Measurements from ENCODE around the gene APOBEC3H. TPM values are rescaled to one million over a fixed set of nuclear protein-coding genes. Genes with fewer than 3 reads are reported as not detected.

The APOBEC3H gene
- total and polyA plus RNA-seq, 5 donors: 0.25 to 0.57 TPM; not detected in 3

DNA sequence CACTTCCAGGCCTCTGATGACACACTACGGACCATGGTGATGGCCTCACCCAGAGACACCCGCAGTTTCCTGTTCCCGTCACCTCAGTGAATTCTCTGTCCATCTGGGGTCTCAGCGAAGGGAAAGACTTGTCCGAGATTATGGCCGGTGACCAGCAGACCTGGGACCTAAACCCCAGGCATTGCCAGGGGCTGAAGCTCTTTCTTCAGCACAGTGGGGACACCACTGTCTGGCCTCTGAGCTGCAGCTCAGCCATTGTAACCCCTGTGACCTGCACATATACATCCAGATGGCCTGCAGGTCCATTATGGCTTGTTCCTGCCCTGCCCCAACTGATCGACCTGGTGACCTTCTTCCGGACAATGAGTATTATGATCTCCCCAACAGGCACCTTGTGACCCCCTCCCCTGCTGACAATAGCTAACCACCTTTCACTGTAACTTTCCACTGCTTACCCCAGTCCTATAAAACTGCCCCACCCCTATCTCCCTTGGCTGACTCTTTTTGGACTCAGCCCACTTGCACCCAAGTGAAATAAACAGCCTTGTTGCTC is 33.2 kb downstream of the APOBEC3H start:
- ATAC-seq (no peak), DNase-seq (no peak)
- no peaks in the 10 kb centered on the region for H3K9me3 ChIP-seq (ENCODE audit: control insufficient read depth, low read length)
- H3K27me3 ChIP-seq (ENCODE audit: control insufficient read depth, insufficient read depth): no peaks in the 10 kb centered on the region
- H3K27ac ChIP-seq (ENCODE audit: low read length): no peak overlapping the region
- intact Hi-C loops (cut with DNase I): no loop called here
- H3K4me1 ChIP-seq (ENCODE audit: control insufficient read depth, insufficient read depth, low read length): peaks cover 5% of the 10 kb centered on the region
- no peak overlapping the region for H3K4me3 ChIP-seq (ENCODE audit: low read length)
- 88% methylated on average over 8 of the region's 8 CpGs for WGBS

DNA sequence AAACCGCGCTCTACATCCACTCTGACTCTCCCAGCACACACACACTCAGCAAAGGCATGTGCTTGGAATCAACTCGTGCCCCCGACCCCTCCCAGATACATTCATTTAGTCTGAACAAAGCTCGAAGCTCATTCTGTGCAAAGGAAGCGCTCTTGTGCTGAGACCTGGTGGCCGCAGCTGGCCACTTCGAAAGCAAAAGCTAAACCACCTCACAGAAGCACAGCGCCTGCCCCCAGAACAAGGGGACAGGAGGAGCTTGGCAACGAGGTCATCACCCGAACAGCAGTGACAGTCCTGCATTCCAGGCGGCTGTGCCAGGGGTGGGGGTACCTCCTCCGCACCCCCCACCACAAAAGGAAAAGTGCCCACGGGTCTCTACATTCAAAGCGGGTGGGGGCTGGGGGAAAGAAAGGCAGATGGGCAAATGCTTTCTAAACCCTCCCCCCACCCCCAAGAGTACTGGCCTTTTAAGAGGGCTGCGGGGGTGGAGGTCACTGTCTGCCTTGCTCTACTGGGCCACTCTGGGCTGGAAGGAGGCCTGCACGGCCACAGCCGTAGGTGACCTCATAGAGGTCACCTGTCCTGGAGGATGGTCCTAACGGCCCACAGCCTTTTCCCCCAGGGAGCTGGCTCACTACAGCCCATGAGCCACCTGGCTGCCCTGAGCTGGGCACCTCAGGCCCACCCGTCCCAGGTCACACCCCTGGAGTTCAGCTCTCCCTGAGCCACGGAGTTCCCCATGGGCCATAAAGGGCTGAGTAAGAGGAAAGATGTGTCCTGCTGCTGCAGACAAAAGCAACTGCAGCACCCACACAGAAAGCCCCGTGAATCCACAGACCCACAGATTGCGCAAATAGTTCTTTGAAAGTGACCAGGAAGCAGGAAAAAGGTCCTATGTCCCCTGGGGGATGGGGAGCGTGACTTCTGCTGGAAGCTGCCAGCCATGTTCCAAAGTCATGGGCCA is 34.1 kb downstream of the APOBEC3H start:
- Histone ChIP-seq H3K27ac (ENCODE audit: low read length) (no peak overlapping the region), H3K4me1 (ENCODE audit: control insufficient read depth, insufficient read depth, low read length) (peaks cover 5% of the 10 kb centered on the region), H3K9me3 (ENCODE audit: control insufficient read depth, low read length) (no peaks in the 10 kb centered on the region), H3K27me3 (ENCODE audit: control insufficient read depth, insufficient read depth) (no peaks in the 10 kb centered on the region), H3K4me3 (ENCODE audit: low read length) (no peak overlapping the region)
- DNase-seq (no peak), ATAC-seq (no peak)
- WGBS: 45% methylated on average over 24 of the region's 24 CpGs
- intact Hi-C loops (cut with DNase I): no loop called here

GRCh38 chr22:39132281-39132680 is 35.2 kb downstream of the APOBEC3H start:
- intact Hi-C loops (cut with DNase I): no loop called here
- Histone ChIP-seq H3K27me3 (ENCODE audit: control insufficient read depth, insufficient read depth) (no peaks in the 10 kb centered on the region), H3K4me1 (ENCODE audit: control insufficient read depth, insufficient read depth, low read length) (peaks cover 5% of the 10 kb centered on the region), H3K4me3 (ENCODE audit: low read length) (no peak overlapping the region), H3K27ac (ENCODE audit: low read length) (no peak overlapping the region), H3K9me3 (ENCODE audit: control insufficient read depth, low read length) (no peaks in the 10 kb centered on the region)
- DNase-seq: no peak
- no peak for ATAC-seq
- 89% methylated on average over 6 of the region's 6 CpGs for WGBS

GRCh38 chr22:39132871-39133524 is 36.0 kb downstream of the APOBEC3H start:
- Histone ChIP-seq H3K4me3 (ENCODE audit: low read length) (no peak overlapping the region), H3K4me1 (ENCODE audit: control insufficient read depth, insufficient read depth, low read length) (peaks cover 5% of the 10 kb centered on the region), H3K27me3 (ENCODE audit: control insufficient read depth, insufficient read depth) (no peaks in the 10 kb centered on the region), H3K27ac (ENCODE audit: low read length) (no peak overlapping the region), H3K9me3 (ENCODE audit: control insufficient read depth, low read length) (no peaks in the 10 kb centered on the region)
- no peak for ATAC-seq
- DNase-seq: no peak
- 92% methylated on average over 22 of the region's 22 CpGs for WGBS
- intact Hi-C loops (cut with DNase I): no loop called here

DNA sequence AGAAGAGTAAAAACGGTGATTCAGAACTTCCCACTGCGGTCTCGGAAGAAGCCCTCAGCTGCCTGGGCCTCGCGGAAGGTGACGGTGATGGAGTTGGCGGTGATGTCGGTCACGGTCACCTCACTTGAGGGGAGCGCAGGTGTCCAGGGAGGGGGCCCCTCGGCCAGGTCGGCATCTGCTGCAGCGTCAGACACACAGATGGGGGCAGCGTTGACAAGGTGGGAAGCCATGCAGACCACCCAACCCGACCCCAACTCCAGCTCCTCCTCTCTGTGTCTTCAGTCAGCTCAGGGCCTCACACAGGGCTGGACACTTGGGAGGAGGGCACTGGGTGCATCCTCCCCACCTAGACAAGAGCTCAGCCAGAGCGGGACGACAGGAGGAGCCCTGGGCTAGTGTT is 36.8 kb downstream of the APOBEC3H start:
- Histone ChIP-seq H3K4me3 (ENCODE audit: low read length) (no peak overlapping the region), H3K27ac (ENCODE audit: low read length) (no peak overlapping the region), H3K27me3 (ENCODE audit: control insufficient read depth, insufficient read depth) (no peaks in the 10 kb centered on the region), H3K9me3 (ENCODE audit: control insufficient read depth, low read length) (no peaks in the 10 kb centered on the region), H3K4me1 (ENCODE audit: control insufficient read depth, insufficient read depth, low read length) (peaks cover 5% of the 10 kb centered on the region)
- DNase-seq: no peak
- intact Hi-C loops (cut with DNase I): no loop called here
- WGBS: 86% methylated on average over 17 of the region's 17 CpGs
- no peak for ATAC-seq

DNA sequence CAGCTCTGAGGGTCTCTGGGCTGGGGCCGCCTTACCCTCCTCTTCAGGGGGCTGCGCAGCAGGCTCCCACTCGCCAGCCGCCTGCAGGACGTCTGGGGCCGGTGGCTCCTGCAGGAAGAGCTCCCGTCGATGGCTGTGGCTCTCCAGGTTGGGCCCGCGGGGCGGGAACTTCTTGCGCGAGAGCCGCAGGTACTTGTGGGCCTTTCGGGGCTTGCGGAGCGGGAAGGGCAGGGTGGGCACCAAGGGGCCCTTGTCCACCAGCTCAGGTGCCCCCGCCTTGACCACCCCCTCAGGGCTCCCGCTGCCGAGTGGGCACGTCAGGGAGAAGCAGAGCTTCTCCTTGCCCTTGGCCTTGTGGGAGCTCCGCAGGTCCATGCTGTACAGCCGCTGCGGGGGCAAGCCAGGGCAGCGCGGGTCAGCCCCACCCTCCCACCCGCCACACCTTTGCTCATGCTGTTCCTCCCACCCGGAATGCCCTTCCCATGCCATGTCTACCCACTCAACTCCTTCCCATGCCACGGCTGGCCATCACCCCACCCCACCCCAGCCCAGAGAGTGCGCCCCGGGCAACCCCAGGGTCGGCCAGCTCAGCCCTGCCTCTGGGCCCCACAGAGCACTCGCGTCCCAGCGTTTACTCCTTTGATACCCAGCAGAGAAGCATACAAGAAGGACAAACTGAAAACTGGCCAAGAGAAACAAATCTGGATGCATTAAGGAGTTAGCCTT is 37.5 kb downstream of the APOBEC3H start:
- ATAC-seq: no peak
- no peak for DNase-seq
- intact Hi-C loops (cut with DNase I): no loop called here
- 89% methylated on average over 35 of the region's 35 CpGs for WGBS
- Histone ChIP-seq H3K27ac (ENCODE audit: low read length) (no peak overlapping the region), H3K9me3 (ENCODE audit: control insufficient read depth, low read length) (no peaks in the 10 kb centered on the region), H3K4me3 (ENCODE audit: low read length) (no peak overlapping the region), H3K27me3 (ENCODE audit: control insufficient read depth, insufficient read depth) (no peaks in the 10 kb centered on the region), H3K4me1 (ENCODE audit: control insufficient read depth, insufficient read depth, low read length) (peaks cover 5% of the 10 kb centered on the region)

GRCh38 chr22:39135092-39135896 is 38.2 kb downstream of the APOBEC3H start:
- H3K4me3 ChIP-seq (ENCODE audit: low read length): no peak overlapping the region
- no peak overlapping the region for H3K27ac ChIP-seq (ENCODE audit: low read length)
- no peaks in the 10 kb centered on the region for H3K27me3 ChIP-seq (ENCODE audit: control insufficient read depth, insufficient read depth)
- ATAC-seq (peak; percentile 50 to 61), DNase-seq (peak in 2 of 3 donors; percentile 74 to 81)
- WGBS: 50% methylated on average over 15 of the region's 15 CpGs
- no peaks in the 10 kb centered on the region for H3K9me3 ChIP-seq (ENCODE audit: control insufficient read depth, low read length)
- intact Hi-C loops (cut with DNase I): no loop called here
- H3K4me1 ChIP-seq (ENCODE audit: control insufficient read depth, insufficient read depth, low read length): peaks cover 5% of the 10 kb centered on the region

DNA sequence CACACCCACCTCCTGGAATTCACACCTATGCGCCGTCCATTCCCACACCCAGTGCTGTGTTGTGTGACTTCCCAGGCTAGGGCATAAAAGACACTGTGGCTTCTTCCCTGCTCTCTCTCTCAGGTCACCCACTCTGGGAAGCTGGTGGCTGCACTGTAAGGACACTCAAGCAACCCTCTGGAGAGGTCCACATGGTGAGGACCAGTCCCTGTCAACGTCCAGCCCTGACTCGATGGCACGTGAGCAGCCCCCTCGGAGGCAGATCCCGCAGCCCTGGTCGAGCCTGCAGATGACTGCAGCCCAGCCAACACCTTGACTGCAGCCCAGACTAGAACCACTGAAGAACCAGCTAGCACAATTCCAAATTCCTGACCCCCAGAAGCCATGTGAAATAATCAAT is 39.3 kb downstream of the APOBEC3H start:
- WGBS: 88% methylated on average over 8 of the region's 8 CpGs
- H3K9me3 ChIP-seq (ENCODE audit: control insufficient read depth, low read length): no peaks in the 10 kb centered on the region
- ATAC-seq: no peak
- DNase-seq: no peak
- H3K27me3 ChIP-seq (ENCODE audit: control insufficient read depth, insufficient read depth): no peaks in the 10 kb centered on the region
- peaks cover 1% of the 10 kb centered on the region for H3K4me1 ChIP-seq (ENCODE audit: control insufficient read depth, insufficient read depth, low read length)
- H3K27ac ChIP-seq (ENCODE audit: low read length): no peak overlapping the region
- intact Hi-C loops (cut with DNase I): no loop called here
- H3K4me3 ChIP-seq (ENCODE audit: low read length): no peak overlapping the region

DNA sequence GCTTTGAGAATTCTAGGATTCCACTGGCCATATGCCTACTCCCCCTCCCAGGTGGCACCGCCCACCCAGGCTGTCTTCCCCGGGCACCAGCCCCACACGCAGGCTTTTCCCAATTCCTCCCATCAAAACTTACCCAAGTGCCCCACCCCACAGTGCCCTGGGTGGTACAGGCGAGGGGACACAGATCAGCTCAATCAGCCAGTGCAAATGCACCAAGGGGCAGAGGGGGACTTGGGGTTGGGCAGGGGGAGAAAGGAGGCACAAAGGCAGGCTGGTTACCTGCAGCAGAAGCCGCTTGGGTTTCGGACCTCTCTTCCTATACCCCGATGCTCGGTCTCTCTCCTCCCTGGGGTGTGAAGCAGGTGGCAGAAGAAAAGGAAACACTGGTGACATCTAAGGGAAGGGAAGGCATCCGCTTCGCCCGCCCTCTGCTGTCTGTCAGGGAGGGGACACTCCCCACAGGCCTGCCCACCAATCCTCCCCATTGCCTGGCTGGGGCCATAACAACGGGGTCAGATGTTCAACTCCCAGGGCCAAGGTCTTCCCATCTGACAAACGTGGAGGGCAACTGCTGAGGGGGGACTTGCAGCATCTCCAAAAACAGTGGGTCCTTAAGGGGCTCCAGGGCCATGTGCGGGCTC is 41.4 kb downstream of the APOBEC3H start:
- no peak for ATAC-seq
- intact Hi-C loops (cut with DNase I): no loop called here
- no peaks in the 10 kb centered on the region for H3K27me3 ChIP-seq (ENCODE audit: control insufficient read depth, insufficient read depth)
- no peak overlapping the region for H3K4me3 ChIP-seq (ENCODE audit: low read length)
- 82% methylated on average over 14 of the region's 14 CpGs for WGBS
- no peaks in the 10 kb centered on the region for H3K9me3 ChIP-seq (ENCODE audit: control insufficient read depth, low read length)
- peaks cover 3% of the 10 kb centered on the region for H3K4me1 ChIP-seq (ENCODE audit: control insufficient read depth, insufficient read depth, low read length)
- H3K27ac ChIP-seq (ENCODE audit: low read length): no peak overlapping the region
- no peak for DNase-seq

DNA sequence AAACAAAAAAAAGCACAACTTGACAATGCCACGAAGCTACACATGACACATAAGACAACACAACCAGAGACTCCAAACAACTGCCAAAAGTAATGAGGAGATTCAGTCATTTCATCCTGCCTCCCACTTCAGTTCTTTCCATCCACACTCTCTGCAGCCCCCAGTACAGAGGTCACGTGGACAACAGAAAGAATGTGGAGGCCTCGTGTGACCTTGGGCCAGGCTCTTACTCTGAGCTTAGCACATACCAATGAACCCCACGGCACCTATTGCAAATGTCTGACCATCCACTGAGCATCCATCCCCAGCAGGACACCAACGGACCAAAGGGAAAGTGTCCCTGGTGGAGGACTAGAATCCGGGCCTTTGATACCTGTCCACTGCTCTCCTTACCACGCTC is 42.9 kb downstream of the APOBEC3H start:
- Histone ChIP-seq H3K27ac (ENCODE audit: low read length) (no peak overlapping the region), H3K4me3 (ENCODE audit: low read length) (no peak overlapping the region), H3K4me1 (ENCODE audit: control insufficient read depth, insufficient read depth, low read length) (peaks cover 3% of the 10 kb centered on the region), H3K9me3 (ENCODE audit: control insufficient read depth, low read length) (no peaks in the 10 kb centered on the region), H3K27me3 (ENCODE audit: control insufficient read depth, insufficient read depth) (no peaks in the 10 kb centered on the region)
- WGBS: 76% methylated on average over 7 of the region's 7 CpGs
- intact Hi-C loops (cut with DNase I): no loop called here
- DNase-seq: no peak
- ATAC-seq: no peak
